ENCODE data around the gene ANKRD9. TPM values are rescaled to one million over a fixed set of nuclear protein-coding genes. Genes with fewer than 3 reads are reported as not detected.

Gene ANKRD9
- polyA plus RNA-seq, 1 donor from 2014 or later = 1.5 TPM

- Histone ChIP-seq H3K4me2 (ENCODE audit: low read length) (no peak overlapping the region), H3K27ac (ENCODE audit: low read length) (no peak overlapping the region), H3K9ac (ENCODE audit: low read length) (no peak overlapping the region), H3K79me2 (replicated peaks; ENCODE audit: insufficient read depth, low read length) (no peaks in the 10 kb centered on the region), H3K9me2 (ENCODE audit: insufficient read depth, low read length) (no peaks in the 10 kb centered on the region), H4K20me1 (ENCODE audit: insufficient read depth) (no peaks in the 10 kb centered on the region), H3K9me3 (ENCODE audit: low read length) (no peaks in the 10 kb centered on the region), H3K27me3 (ENCODE audit: insufficient read depth, low read depth, low read length) (no peaks in the 10 kb centered on the region), H3K4me3 (ENCODE audit: low read length) (no peak overlapping the region), H2AFZ (ENCODE audit: low read depth, low read length) (no peak overlapping the region), H3K36me3 (ENCODE audit: insufficient read depth, low read length) (no peaks in the 10 kb centered on the region), H3F3A (ENCODE audit: insufficient read depth, low read length, poor library complexity, severe bottlenecking) (no peaks in the 10 kb centered on the region)
- no peak for TF ChIP-seq CTCF (IDR thresholded peaks at IDR 0.05; ENCODE audit: poor library complexity, severe bottlenecking)
- TF ChIP-seq EZH2 (IDR thresholded peaks at IDR 0.05; ENCODE audit: borderline replicate concordance, insufficient read depth, low read length, poor library complexity, severe bottlenecking) = no peak
- no peak for TF ChIP-seq REST (IDR thresholded peaks at IDR 0.05; ENCODE audit: borderline replicate concordance)
- no peak for TF ChIP-seq POLR2AphosphoS5 (IDR thresholded peaks at IDR 0.05)
- TF ChIP-seq EP300 (conservative IDR thresholded peaks at IDR 0.05; ENCODE audit: poor library complexity, severe bottlenecking) = no peak
- TF ChIP-seq TAF1 (IDR thresholded peaks at IDR 0.05; ENCODE audit: low read depth) = no peak
- no peak for TF ChIP-seq RAD21 (conservative IDR thresholded peaks at IDR 0.05)
- TF ChIP-seq MXI1 (conservative IDR thresholded peaks at IDR 0.05; ENCODE audit: poor library complexity, severe bottlenecking) = no peak
- TF ChIP-seq SMC3 (conservative IDR thresholded peaks at IDR 0.05; ENCODE audit: poor library complexity) = no peak
Measured at GRCh38 chr14:102481371-102481770, 28.2 kb downstream of the ANKRD9 start.

- H3K79me2 ChIP-seq (replicated peaks; ENCODE audit: insufficient read depth, low read length) = no peaks in the 10 kb centered on the region
- no peak overlapping the region for H2AFZ ChIP-seq (ENCODE audit: low read depth, low read length)
- no peaks in the 10 kb centered on the region for H4K20me1 ChIP-seq (ENCODE audit: insufficient read depth)
- no peaks in the 10 kb centered on the region for H3F3A ChIP-seq (ENCODE audit: insufficient read depth, low read length, poor library complexity, severe bottlenecking)
- no peak overlapping the region for H3K9ac ChIP-seq (ENCODE audit: low read length)
- H3K9me2 ChIP-seq (ENCODE audit: insufficient read depth, low read length) = no peaks in the 10 kb centered on the region
- H3K27ac ChIP-seq (ENCODE audit: low read length) = no peak overlapping the region
- no peak overlapping the region for H3K4me2 ChIP-seq (ENCODE audit: low read length)
- H3K9me3 ChIP-seq (ENCODE audit: low read length) = no peaks in the 10 kb centered on the region
- no peak overlapping the region for H3K4me3 ChIP-seq (ENCODE audit: low read length)
- H3K36me3 ChIP-seq (ENCODE audit: insufficient read depth, low read length) = no peaks in the 10 kb centered on the region
- H3K27me3 ChIP-seq (ENCODE audit: insufficient read depth, low read depth, low read length) = no peaks in the 10 kb centered on the region
- no peak for TF ChIP-seq TAF1 (IDR thresholded peaks at IDR 0.05; ENCODE audit: low read depth)
- no peak for TF ChIP-seq SMC3 (conservative IDR thresholded peaks at IDR 0.05; ENCODE audit: poor library complexity)
- TF ChIP-seq EP300 (conservative IDR thresholded peaks at IDR 0.05; ENCODE audit: poor library complexity, severe bottlenecking) = no peak
Measured at GRCh38 chr14:102479777-102480176, 29.8 kb downstream of the ANKRD9 start.

GRCh38 chr14:102479107-102479506 is 30.5 kb downstream of the ANKRD9 start:
- no peaks in the 10 kb centered on the region for H3K9me3 ChIP-seq (ENCODE audit: low read length)
- H3K27ac ChIP-seq (ENCODE audit: low read length) = no peak overlapping the region
- H3K36me3 ChIP-seq (ENCODE audit: insufficient read depth, low read length) = no peaks in the 10 kb centered on the region
- TF ChIP-seq EZH2 (IDR thresholded peaks at IDR 0.05; ENCODE audit: borderline replicate concordance, insufficient read depth, low read length, poor library complexity, severe bottlenecking) (no peak), RAD21 (conservative IDR thresholded peaks at IDR 0.05) (no peak), TAF1 (IDR thresholded peaks at IDR 0.05; ENCODE audit: low read depth) (no peak), CTCF (IDR thresholded peaks at IDR 0.05; ENCODE audit: poor library complexity, severe bottlenecking) (no peak), MXI1 (conservative IDR thresholded peaks at IDR 0.05; ENCODE audit: poor library complexity, severe bottlenecking) (no peak), POLR2AphosphoS5 (IDR thresholded peaks at IDR 0.05) (no peak), SMC3 (conservative IDR thresholded peaks at IDR 0.05; ENCODE audit: poor library complexity) (no peak), EP300 (conservative IDR thresholded peaks at IDR 0.05; ENCODE audit: poor library complexity, severe bottlenecking) (no peak), REST (IDR thresholded peaks at IDR 0.05; ENCODE audit: borderline replicate concordance) (no peak)
- no peak overlapping the region for H3K4me3 ChIP-seq (ENCODE audit: low read length)
- no peaks in the 10 kb centered on the region for H4K20me1 ChIP-seq (ENCODE audit: insufficient read depth)
- no peak overlapping the region for H3K4me2 ChIP-seq (ENCODE audit: low read length)
- H3K27me3 ChIP-seq (ENCODE audit: insufficient read depth, low read depth, low read length) = no peaks in the 10 kb centered on the region
- no peaks in the 10 kb centered on the region for H3K79me2 ChIP-seq (replicated peaks; ENCODE audit: insufficient read depth, low read length)
- no peaks in the 10 kb centered on the region for H3K9me2 ChIP-seq (ENCODE audit: insufficient read depth, low read length)
- no peaks in the 10 kb centered on the region for H3F3A ChIP-seq (ENCODE audit: insufficient read depth, low read length, poor library complexity, severe bottlenecking)
- no peak overlapping the region for H3K9ac ChIP-seq (ENCODE audit: low read length)
- no peak overlapping the region for H2AFZ ChIP-seq (ENCODE audit: low read depth, low read length)

Data from neural cell (in vitro differentiated cells).